HG02884 (cell line): ENCODE data around the gene WDCP.
"Not testable (repeated sequence)": the region's sequence is repeated elsewhere in the genome, so short reads cannot be mapped to it uniquely, and the experiment has no call there.

Experiments
- ATAC-seq: cut with Tn5 transposase; IDR thresholded peaks from one replicate; pipeline ENCODE4 v1.9.1; 2021; ENCODE audit warnings: mild to moderate bottlenecking, moderate library complexity; ENCODE audit not compliant: unreplicated experiment

The WDCP gene

DNA sequence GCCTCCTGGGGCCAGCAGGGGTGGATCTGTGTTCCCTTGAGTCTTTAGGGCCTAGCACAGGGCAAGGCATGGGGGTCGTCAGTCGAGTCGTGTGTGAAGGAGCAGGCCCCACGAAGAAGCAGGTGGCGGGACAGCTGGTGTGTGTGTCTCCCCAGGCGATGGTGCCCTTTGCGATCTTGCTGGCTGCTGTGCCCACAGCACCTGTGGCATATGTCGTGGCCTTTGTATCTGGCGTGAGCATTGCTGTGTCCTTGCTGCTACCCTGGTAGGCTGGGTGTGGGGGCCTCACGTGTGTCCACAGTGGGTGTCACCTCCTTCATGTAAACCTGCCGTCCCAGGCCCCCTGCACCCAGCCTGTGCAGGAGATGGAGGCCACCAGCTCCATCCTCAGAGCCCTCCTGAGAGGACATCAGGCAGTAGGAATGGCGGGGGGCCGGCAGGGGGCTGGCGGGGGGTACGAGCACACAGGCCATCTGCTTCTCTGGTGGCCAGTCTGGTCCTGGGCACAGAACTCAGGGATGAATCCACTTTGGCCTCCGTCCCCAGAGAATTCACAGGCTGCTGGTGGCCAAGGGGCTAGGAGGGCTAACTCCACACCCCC is 24.1 kb downstream of the WDCP start:
- ATAC-seq, result no peak

DNA sequence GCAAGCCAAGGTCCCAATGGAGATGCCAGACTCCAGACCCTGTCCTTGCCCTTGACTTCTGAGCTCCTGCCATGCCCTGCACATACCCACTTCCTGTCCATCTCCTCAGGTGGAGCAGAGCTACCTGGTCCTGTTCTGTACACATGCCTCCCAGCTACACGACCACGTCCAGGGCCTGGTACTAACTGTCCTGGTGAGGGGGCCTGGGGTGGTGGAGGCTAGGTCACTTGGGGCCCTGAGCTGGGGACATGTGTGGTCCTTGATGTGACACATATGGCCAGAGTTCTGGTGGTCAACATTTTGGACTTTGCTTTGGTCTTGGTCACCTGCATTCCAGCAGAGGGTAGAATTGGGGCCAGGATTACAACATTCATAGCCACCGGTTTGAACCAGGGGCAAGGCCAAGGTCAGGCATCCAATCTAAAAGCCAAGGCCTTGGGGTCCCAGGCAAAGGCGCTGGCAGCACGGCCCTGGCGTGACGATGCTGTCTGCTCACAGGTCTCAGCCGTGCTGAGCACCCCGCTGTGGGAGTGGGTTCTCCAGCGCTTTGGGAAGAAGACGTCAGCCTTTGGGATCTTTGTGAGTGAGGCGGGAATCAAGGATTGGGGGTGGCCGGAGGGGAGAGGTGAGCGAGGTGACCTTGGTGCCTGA is 24.7 kb downstream of the WDCP start:
- ATAC-seq, result no peak

DNA sequence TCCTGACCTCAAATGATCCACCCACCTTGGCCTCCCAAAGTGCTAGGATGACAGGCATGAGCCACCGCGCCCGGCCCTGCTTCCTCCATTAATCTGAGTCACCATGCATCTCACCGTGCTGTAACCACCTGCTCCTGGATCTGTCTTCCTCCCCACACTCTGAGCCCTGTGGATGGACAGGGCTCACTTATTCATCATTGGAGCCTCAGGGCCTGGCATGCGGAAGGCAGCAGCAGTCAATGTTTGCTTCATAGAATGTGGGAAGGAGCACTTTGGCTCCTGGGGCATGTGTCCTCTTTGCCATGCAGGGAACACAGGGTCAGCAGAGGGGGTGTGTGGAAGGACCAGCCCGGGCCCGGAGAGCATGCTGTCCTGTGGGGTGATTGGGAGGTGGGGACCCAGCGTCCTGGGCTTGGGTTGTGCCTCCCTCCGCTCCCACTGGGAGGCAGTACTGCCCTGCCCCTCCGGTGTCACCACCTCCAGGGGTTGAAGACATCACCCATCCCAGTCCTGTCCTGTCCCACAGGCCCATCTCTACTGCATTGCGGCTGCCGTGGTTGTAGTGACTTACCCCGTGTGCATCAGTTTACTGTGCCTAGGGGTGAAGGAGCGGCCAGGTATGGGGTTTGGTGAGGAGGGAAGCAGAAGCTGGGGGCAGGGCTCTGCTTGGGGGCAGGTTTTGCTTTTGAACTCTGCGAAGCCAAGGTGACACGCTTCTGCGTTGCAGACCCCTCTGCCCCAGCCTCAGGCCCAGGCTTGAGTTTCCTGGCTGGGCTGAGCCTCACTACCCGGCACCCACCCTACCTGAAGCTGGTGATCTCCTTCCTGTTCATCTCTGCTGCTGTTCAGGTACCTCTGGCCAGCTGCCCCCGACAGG is 25.8 kb downstream of the WDCP start:
- ATAC-seq, result no peak

DNA sequence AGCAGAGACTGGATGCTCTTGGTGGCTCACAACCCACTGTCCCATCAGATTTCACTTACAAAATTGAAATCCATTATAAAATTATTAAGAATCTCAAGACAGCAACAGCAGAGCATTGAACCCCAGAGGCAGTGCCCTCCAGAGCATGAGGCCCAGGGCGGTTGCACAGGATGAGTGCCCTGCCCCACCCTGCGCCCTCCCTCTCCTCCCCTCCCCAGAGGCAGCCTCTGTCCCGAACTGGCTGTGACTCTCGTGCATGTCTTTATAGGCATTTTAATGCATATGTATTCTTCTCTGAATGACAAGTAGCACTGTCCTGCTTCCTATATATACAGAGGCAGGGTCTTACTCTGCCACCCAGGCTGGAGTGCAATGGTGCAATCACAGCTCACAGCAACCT is 26.9 kb downstream of the WDCP start:
- no peak for ATAC-seq

DNA sequence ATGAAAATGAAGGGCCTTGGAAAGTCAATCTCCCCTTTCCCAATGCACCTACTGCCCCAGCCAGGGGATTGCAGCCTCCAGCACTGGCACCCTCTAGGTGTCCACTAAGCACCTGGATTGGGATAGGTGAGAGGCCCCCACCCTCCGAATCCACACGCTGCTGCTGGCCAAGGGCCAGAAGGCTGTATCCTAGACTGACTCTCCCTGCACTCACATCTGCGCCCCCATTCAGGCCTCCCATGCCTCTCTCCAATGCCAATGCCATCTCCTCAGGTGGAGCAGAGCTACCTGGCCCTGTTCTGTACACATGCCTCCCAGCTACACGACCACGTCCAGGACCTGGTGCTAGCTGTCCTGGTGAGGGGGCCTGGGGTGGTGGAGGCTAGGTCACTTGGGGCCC is 27.5 kb downstream of the WDCP start:
- ATAC-seq, result no peak

DNA sequence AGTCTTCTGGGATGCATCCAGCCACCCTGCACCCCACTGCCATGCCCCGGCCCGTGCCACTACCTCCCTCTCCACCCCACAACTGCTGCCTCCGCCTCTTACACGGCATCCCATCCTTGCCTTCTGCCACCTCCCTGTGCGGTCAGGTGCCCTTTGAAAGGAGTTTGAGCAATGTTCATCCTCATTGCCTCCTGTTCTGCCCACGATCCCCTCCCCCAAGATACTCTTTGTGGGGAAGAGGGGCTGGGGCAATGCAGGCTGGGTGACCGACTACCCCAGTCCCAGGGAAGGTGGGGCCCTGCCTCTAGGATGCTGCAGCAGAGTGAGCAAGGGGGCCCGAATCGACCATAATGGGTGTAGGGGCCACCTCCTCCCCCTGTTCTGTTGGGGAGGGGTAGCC is 28.9 kb downstream of the WDCP start:
- no peak for ATAC-seq

DNA sequence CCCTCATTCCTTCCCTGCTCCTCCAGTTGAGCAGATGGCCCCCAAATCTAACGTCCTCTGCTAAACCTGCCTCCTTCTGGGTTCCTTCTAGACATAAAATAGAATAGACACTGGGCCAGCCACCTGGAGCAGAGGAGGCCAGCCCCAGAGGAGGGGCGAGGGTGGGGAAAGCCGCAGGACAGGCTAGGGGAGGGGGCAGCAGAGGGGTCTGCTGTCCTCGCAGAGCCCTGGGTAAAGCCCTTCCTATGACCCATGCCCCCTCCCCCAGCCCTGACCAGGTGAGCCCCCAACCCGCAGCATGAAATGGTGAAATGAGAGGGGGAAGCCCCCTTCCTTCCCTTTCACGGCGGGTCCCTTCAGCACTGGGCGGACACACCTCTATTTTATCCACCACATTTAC is 29.5 kb downstream of the WDCP start:
- no peak for ATAC-seq

DNA sequence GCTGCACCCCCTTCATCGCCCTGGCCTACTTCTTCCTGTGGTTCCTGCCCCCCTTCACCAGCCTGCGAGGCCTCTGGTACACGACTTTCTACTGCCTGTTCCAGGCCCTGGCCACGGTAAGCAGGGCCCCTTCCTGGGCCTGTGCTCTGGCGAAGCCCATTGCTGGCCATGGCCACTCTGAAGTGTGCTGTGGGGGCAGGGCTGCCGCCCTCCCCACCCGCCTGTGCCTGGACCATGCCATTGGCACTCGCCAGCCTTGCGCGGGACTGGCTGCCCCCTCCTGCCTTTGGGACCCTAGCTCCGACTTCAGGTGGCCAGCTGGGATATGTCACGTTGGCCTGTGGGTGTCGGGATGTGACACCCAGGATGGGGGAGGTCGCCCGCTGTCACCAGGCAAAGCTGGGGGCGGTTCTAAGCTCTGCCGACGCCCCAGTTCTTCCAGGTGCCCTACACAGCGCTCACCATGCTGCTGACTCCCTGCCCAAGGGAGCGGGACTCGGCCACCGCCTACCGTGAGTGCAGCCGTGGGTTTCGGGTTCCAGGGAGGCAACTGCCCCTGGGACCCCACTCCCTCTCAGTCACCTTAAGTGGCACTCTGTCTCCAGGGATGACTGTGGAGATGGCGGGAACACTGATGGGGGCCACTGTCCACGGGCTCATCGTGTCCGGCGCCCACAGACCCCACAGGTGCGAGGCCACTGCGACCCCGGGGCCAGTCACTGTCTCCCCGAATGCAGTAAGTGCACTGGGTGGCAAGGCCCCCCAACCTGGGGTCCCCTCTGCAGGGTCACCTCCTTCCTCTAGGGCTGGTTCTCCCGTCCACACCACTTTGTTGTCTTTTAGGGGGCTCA is 30.1 kb downstream of the WDCP start:
- no peak for ATAC-seq

DNA sequence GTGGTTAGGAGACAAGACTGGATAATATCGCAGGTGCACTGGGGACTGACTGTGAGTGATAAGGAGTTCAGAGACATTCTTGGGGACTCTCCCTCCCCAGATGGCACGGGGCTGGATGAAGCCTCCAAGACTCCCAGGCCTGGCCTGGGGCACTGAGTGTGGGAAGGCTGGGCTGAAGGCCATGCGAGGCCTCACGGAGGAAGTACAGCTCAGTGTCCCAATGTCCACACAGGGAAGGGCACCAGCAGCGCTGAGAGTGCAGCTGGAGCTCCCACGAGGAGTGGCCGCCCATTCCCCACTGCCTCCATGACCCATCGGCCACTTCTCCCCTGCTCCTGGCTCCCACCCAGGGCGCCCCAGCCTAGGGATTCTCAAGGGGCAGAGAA is 30.8 kb downstream of the WDCP start:
- ATAC-seq, result no peak

DNA sequence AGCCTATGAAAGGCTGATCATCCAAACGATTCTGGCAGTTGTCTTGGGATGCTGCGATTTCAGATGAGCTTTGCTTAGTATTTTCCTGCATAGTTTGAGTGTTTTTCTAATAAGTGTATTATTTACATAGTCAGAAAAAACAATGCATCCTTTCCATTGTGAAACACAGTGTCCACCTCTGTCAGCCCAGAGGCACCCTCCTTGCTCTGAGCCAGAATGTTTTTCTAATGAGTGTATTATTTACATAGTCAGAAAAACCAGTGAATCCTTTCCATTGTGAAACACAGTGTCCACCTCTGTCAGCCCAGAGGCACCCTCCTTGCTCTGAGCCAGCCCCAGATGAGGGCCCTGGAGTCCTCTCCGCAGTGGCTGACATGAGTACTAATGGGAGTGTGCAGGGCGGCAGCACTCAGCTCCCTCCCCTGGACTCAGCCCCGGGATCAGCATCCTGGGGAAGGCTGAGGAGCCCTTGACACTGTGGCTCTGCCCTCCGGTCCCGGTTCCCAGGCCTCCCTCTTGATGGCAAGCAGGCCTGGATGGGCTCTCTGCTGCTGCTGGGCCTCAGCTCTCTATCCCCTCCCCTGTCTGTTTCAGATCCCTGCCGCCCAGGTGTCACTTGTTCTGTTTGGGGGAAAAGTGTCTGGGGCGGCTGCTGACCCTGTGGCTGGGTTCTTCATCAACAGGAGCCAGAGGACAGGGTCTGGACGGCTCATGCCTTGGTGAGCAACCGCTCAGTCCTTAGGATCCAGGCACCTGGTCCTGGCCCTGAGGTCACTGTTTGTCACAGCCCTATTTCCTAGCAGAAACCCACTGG is 31.4 kb downstream of the WDCP start:
- ATAC-seq, result no peak

DNA sequence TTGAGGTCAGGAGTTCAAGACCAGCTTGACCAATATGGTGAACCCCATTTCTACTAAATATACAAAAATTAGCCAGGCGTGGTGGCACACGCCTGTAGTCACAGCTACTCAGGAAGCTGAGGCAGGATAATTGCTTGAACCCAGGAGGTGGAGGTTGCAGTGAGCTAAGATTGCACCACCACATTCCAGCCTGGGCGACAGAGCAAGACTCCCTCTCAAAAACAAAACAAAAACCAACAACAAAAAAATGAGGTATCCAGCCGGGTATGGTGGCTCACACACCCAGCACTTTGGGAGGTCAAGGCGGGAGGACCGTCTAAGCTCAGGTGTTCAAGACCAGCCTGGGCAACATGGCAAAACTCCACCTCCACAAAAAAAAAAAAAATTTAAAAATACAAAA is 32.3 kb downstream of the WDCP start:
- not testable (repeated sequence) for ATAC-seq

DNA sequence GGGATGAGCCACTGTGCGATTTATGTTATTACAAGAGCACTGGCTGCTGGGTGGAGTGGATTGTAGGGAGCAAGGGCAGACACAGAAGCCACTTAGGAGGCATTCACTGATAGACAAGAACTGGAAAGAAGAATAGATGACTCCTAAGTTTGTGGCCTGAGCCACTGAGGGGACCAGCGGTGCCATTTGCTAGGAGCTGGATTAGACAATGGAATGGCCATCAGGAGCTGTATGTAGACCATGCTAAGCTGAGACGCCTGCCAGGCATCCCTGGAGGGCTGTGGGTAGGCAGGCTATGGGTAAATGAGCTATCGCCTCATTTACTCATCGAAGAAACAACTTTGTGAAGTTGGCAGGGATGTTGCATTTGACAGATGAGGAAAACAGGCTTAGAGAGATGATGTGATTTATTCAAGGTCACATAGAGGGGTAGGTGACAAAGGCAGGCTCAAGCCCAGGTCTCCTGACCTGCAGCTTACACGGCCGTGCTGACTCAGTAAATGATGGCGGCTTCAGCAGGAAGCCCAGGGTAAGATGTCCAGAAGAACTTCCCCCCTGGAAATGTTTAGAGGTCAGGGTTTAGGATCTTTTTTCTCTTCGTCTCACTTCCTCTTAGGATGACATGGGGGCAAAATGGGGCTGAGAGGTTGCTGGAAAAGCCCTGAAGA is 34.5 kb downstream of the WDCP start:
- no peak for ATAC-seq

DNA sequence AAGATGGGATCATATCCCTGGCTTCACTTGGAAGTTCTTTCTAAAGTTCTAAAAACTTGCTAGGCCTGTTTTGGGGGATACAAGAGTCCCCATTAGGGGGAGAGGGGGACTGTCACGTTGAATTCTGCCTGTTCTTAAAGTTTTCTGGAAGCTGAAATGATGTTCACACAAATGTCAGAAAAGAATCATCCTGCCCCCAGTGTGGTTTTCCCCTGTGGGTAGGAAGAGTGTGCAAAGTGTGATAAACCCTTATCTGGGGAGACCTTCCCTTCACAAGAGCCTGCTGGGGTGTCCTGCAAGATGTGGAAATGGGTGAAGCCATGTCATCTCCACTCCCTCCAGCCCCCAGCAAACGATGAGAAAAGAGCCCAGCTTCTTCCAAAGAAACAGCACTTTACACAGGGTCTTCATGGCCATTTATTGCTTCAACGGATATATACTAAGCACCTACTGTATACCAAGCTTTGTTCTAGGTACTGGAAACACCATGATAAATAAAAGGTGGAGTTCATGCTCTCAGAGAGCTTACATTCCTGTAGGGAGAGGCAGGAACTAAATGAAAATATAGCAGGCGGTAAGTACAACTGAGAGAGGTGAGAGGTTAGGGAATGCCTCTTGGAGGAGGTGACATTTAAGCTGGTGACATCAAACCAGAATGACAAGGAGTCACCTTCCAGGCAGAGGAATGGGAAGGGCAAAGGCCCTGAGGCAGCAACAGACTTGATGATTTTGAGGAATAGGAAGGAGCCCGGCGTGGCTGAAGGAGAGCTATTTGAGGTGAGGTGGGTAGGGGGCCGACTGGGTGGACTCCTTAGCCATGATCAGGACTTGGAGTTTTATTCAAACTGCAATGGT is 35.7 kb downstream of the WDCP start:
- ATAC-seq, result no peak

DNA sequence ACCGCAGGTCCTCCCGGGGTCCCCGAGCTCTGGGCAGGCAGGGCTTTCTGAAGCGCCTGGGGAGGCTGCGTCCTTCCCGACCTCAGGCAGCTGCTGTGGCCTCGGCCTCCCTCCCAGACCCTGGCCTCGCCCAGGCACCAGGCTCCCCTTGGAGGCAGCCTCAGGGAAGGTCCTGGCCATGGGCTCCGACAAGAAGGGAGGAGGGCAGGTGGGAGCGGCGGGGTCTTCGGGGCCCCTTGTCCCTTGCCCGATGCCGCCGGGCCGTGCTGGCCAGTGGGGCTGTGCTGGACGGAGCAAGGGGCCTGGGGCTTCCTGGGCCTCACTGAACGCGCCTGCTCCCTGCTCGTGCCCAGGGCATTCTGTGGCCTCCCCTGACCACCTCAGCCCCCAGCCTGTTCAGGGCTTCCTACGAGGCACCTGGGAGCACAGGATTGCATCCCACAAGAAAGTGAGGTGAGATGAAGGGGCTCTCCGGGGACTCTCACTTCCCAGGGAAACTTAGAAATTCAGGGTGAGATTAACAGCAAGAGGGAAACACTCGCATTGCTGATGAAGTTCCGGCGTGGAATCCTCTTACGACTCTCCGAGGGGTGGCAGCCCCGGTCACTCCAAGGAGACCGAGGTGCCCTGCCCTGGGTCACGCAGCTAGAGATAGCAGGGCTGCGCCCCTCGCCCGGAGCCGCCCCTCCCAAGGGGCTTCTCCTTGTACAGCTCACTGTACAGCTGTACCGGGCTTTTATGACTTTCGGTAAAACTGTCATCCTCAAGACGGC is 36.5 kb downstream of the WDCP start:
- no peak for ATAC-seq

DNA sequence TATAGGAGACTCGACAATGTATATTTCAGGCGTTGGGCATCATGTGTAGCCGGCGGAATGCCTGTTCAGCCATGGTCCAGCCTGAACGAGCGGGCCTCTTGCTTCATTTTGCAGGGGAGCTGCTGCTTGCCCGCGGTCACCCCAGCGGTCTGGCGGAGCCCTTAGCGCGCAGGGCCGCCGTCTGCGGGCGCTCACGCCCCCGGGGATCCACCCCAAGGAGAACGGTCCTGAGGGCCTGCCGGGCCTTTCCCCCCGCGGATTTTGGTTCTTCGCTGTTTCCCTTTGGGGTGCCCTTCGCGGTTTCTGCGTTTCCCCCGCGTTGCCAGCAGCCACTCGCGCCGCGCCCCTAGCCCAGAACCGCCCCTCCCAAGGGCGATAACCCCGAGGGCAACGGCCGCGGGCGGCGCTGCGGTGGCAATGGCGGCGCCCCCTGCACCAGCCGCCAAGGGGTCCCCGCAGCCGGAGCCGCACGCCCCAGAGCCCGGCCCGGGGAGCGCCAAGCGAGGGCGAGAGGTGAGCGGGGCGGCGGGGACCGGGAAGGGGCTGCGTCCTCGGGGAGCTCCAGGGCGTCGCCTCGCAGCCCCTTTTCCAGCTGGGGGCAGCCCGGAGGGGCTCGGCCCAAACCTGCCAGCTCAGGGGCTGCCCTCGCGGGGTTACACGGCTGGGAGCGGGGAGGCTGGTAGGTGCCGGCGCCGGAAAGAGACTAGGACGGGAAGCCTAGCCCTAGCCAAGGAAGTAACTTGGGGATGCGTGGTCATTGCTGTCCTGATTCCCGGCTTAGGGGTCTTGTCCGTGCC is 37.3 kb downstream of the WDCP start, which contains the start of gene MFSD2B:
Gene MFSD2B, plus strand, starts transcription at position 406 of the 797 bp plus-strand sequence. Its CDS starts 12 bp downstream, at position 418.
- no peak for ATAC-seq

DNA sequence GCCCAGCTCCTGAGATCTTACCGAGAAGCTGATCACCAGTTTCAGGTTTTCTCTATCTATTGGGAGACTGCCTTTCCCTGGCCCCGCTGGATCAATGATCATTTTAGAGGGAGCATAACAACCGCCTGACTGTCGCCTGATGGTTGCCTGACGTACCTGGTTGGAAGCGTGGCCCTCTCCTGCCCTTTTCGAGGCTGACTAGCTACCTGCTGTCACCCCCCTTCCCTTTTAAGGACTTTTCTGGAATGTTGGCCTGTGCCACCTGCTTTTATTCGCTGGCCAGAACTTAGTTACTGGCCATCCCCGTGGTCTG is 37.9 kb downstream of the WDCP start:
- no peak for ATAC-seq

DNA sequence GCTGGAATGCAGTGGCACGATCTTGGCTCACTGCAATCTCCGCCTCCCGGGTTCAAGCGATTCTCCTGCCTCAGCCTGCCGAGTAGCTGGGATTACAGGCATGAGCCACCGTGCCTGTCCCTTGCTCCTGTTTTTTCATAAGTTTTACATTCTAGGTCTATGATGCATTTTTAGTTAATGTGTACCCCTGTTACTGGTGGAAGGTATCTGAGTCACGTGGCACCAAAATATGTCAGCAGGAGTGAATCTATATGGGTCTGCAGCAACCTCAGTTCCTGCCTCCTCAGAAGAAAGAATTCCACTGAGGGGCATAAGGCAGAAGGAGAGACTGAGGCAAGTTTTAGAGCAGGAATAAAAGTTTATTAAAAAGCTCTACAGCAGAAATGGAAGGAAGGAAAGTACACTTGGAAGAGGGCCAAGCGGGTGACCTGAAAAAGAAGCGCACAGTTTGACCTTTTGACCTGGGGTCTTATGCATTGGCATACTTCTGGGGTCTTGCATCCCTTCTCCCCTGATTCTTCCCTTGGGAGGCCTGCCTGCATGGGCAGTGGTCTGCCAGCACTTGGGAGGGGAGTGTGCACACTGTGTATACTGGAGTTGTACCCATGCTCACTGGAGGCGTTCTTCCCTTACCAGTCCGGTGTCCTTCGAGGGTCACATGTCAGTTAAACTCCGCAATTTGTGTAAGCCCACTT is 38.4 kb downstream of the WDCP start:
- ATAC-seq, result no peak
